ENCODE results near the gene SCARB1. TPM values are rescaled to one million over a fixed set of nuclear protein-coding genes. Genes with fewer than 3 reads are reported as not detected.

Gene SCARB1
- total RNA-seq, 4 donors from 2014 or later, result 24.2 to 79.4 (median 59.4) TPM

DNA sequence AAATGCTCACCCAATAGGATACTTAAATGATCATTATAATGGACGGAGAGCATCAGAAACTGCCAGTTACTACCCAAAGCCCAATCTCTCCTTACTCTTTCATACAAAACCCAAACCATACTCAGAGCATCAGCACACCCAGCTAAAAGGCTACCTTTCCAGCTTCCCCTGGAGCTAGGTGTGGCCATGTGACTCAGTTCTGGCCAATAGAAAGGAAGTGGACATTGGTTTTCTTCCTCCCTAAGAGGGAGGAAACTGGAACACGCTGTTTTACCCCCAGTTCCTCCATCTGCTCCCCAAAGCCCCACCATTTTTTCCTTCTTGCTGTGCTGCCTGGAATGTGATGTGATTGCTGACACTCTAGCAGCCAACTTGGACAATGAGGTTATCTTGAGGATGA lies 50.7 kb downstream of the SCARB1 start:
- TF ChIP-seq, protein P1, sequence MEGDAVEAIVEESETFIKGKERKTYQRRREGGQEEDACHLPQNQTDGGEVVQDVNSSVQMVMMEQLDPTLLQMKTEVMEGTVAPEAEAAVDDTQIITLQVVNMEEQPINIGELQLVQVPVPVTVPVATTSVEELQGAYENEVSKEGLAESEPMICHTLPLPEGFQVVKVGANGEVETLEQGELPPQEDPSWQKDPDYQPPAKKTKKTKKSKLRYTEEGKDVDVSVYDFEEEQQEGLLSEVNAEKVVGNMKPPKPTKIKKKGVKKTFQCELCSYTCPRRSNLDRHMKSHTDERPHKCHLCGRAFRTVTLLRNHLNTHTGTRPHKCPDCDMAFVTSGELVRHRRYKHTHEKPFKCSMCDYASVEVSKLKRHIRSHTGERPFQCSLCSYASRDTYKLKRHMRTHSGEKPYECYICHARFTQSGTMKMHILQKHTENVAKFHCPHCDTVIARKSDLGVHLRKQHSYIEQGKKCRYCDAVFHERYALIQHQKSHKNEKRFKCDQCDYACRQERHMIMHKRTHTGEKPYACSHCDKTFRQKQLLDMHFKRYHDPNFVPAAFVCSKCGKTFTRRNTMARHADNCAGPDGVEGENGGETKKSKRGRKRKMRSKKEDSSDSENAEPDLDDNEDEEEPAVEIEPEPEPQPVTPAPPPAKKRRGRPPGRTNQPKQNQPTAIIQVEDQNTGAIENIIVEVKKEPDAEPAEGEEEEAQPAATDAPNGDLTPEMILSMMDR (IDR thresholded peaks at IDR 0.05), result no peak
- no peak for ATAC-seq (ENCODE audit: low FRiP score)

DNA sequence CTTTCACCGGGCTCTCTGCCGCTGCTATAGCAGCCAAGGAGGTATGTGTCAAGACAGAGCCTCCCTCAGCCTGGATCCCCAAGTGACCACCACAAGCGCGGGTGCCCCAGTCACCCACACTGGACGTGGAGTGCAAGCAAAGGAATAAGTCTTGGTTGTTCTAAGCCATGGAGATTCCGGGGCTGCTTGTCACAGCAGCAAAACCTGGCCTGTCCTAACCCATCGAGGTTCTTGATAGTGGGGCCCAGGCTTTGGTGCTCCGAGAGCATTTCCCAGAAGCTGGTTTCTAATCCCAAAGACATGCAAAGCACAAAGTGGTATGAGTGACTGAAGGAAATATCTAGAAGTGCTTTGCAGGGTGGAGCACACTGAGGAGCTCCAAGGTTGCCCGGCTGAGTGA lies 51.3 kb downstream of the SCARB1 start:
- ATAC-seq (ENCODE audit: low FRiP score) (no peak), DNase-seq (ENCODE audit: low spot score) (no peak)
- TF ChIP-seq, protein P1 (IDR thresholded peaks at IDR 0.05), result no peak

More for the DNA sequence above, 50.7 kb downstream of the SCARB1 start:
- DNase-seq (ENCODE audit: low spot score), result no peak

DNA sequence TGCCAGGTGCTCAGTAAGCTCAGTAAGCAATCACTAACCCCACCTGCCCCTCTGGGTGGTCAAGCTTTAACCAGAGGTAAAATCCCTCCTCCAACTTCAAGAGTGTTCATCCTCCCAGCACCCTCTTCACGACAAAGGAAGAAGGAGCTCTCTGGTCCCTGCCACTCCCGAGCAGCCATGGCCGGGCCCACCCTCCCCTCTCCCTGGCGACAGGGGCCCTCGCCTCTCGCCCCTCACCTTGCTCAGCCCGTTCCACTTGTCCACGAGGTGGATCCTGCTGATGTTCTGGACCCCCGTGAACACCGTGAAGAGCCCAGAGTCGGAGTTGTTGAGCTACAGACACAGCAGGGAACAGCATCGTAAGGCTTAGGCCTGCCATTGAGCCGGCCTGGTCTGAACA lies 52.0 kb downstream of the SCARB1 start:
- DNase-seq (ENCODE audit: low spot score) (no peak), ATAC-seq (ENCODE audit: low FRiP score) (no peak)
- TF ChIP-seq, protein P1 (IDR thresholded peaks at IDR 0.05), result no peak

DNA sequence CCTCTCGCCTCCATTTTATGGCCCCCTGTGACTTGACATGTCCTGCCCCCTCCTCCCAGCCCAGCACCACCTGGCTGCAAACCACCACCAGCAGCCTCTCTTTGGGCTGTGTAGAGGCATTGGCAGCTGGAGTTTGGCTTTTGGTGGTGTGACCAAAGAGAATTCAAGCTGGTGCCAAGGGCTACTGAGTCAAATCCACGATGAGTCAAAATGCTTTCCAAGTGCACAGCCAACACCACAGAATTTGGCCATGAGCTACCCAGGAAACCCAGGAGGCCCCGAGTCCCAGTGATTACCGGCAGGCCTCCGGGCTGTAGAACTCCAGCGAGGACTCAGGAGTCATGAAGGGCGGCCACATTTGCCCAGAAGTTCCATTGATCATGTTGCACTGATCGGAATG lies 53.8 kb downstream of the SCARB1 start:
- DNase-seq (ENCODE audit: low spot score) (no peak), ATAC-seq (ENCODE audit: low FRiP score) (no peak)
- TF ChIP-seq, protein P1 (IDR thresholded peaks at IDR 0.05), result no peak

DNA sequence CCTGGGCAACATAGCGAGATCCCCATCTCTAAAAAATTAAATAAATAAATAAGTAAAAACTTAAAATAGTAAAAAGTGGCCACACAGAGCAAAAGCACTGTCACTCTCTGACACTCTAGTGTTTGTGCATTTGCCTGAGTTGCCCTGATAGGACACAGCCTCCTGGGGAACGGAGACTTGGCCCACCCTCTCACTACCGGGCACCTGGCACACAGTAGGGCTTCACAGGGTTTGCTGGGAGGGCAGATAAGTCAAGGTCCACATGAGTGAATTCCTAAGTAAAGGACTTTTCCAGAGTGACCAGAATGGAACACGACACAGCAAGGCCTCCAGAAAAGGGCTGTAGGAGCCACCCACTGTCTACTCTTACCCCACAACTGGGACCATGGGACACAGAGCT lies 54.3 kb downstream of the SCARB1 start:
- TF ChIP-seq, protein P1 (IDR thresholded peaks at IDR 0.05), result no peak
- DNase-seq (ENCODE audit: low spot score) (no peak), ATAC-seq (ENCODE audit: low FRiP score) (no peak)

DNA sequence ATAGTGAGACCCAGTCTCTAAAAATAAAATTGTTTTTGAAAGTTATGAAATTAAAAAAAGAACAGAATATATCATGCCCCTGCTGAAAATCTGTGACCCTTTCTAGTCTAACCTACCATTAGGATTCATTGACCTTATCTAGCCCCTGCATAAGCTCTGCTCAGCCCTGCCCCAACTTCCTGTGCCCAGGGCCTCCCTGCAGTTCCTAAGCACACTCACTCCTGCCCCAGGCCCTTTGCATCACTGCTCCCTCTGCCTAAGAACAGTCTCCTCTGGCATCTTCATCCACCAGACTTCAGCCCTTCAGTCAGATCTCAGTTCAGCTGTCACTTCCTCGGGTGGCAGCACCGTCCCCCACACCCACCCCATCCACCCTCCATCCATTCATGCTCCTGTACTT lies 55.4 kb downstream of the SCARB1 start:
- TF ChIP-seq, protein P1 (IDR thresholded peaks at IDR 0.05), result no peak
- ATAC-seq (ENCODE audit: low FRiP score), result no peak
- no peak for DNase-seq (ENCODE audit: low spot score)

DNA sequence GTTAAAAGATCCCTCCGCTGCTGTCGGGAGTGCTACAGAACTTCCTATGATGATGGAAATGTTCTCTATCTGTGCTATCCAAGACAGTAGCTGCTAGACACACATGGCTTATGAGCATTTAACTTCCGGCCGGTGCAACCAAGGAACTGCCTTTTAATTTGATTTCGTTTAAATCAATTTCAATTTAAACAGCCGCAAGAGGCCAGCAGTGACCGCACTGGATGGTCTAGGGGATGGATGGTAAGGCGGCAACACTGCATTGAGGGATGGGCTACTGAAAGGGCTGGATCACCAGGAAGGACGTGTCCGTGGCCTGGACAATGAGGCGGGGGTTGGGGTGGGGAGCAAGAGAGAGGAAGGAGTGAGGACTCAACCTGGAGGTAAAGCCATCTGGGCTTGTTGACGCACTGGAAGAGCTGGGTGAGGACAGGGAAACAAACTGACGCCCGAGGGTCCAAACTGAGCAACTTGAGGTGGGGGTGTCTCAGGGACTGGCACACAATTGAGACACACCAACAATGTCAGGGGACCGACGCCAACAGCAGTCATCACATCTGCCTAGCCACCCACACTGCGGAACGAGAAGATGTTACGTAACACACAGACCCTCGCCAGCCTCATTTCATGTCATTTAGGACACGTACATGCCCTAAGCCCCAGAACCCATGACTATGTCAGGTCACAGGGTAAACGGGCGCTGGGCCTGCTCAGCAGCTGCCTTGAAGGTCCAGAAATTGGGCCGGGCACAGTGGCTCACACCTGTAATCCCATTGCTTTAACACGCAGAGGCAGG lies 57.6 kb downstream of the SCARB1 start:
- ATAC-seq (ENCODE audit: low FRiP score) (no peak), DNase-seq (ENCODE audit: low spot score) (no peak)
- TF ChIP-seq, protein P1 (IDR thresholded peaks at IDR 0.05), result no peak
